Tongue (tissue), 2 donors: ENCODE data around the gene SUSD2. TPM values are rescaled to one million over a fixed set of nuclear protein-coding genes. Genes with fewer than 3 reads are reported as not detected.
"Not testable (repeated sequence)": the region's sequence is repeated elsewhere in the genome, so short reads cannot be mapped to it uniquely, and the experiment has no call there.

Source experiments
- DNase-seq: peaks from one replicate; pipeline ENCODE4 v3.0.0-alpha.2; 2015
- total RNA-seq: library from RNA; depleted of rRNA; stranded (reverse); fragments of >200 nt; gene quantifications from one replicate; pipeline ENCODE4 v1.2.3, GENCODE V29; 2014

The SUSD2 gene, protein sequence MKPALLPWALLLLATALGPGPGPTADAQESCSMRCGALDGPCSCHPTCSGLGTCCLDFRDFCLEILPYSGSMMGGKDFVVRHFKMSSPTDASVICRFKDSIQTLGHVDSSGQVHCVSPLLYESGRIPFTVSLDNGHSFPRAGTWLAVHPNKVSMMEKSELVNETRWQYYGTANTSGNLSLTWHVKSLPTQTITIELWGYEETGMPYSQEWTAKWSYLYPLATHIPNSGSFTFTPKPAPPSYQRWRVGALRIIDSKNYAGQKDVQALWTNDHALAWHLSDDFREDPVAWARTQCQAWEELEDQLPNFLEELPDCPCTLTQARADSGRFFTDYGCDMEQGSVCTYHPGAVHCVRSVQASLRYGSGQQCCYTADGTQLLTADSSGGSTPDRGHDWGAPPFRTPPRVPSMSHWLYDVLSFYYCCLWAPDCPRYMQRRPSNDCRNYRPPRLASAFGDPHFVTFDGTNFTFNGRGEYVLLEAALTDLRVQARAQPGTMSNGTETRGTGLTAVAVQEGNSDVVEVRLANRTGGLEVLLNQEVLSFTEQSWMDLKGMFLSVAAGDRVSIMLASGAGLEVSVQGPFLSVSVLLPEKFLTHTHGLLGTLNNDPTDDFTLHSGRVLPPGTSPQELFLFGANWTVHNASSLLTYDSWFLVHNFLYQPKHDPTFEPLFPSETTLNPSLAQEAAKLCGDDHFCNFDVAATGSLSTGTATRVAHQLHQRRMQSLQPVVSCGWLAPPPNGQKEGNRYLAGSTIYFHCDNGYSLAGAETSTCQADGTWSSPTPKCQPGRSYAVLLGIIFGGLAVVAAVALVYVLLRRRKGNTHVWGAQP
- 0.82 TPM for total RNA-seq

DNA sequence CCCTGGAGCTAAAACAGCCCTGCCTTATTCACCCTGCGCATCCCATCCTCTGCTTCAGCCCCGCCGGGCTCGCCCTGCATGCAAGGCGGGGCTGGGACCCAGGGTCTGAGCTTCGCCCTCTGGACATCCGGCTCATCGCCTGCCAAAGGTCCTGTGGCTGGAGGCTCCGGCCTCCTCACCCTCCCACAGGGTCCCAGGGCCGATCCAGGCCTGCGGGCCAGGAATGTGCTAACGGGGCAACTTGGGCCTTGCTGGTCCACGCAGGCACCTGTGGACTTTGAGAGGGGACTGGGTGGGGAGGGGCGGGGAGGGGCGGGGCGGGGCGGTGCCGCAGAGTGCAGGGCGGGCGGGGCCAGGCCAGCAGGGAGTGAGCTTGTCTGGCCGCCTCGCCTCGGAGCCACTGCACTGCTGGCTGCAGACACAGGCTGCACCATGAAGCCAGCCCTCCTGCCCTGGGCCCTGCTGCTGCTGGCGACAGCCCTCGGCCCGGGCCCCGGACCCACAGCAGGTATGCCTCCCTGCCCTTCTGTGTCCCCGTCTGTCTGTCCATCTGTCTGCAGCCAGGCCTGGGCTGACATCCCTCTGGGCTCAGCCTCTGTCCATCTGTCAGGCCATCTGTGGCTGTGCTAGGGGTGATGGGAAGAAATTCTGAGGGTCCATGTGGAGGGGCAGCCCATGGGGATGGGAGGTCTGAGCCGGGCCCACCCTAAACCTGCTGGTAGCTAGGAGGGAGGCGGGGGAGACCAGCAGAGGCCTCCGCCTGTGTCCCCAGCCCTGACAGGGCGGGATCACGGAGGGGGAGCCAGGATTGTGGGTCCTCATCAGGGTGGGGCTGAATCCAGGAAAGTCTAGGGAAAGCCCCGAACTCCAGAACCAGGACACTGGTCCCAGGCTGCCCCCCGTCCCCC lies at the start of gene SUSD2:
Gene SUSD2 (plus strand): TSS at position 400 of the 908 bp plus-strand sequence. CDS start 33 bp downstream, at position 433.
- DNase-seq: no peak

DNA sequence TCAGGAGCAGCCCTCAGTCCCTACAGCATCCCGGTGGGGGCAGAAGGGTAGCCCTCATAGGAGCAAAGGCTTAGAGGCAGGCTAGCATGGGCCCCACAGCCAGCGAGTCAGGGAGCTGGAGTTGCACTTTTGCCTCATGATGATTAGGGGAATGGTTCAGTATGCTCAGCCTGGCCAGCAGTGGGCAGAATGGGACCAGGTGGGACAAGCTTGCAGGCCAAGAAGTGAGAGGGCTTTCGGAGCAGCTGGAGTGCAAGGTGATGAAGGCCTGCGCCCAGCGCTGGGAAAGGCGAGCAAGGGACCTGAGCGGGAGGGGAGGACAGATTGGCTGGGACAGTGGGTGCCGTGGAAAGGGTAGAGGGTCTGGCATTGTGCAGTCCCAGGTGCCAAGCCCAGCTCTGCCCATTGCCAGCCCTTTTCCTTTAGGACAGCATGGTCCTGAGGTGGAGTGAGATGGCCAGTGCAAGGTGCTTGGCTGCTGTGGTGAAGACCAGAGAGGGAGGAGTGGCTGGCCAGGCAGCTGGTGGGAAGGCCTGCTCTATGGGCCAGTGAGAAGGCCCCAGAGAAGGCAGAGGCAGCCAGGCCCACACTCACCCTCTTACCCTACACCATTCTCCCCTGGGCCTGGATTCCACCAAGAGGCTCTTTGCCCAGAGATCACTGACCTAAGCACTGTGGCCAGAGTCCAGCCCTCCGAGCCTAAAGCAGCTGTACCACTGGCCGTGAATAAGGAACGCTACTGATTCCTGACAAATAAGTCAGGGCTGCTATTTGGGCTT lies 47.9 kb upstream of the SUSD2 start:
- no peak for DNase-seq

DNA sequence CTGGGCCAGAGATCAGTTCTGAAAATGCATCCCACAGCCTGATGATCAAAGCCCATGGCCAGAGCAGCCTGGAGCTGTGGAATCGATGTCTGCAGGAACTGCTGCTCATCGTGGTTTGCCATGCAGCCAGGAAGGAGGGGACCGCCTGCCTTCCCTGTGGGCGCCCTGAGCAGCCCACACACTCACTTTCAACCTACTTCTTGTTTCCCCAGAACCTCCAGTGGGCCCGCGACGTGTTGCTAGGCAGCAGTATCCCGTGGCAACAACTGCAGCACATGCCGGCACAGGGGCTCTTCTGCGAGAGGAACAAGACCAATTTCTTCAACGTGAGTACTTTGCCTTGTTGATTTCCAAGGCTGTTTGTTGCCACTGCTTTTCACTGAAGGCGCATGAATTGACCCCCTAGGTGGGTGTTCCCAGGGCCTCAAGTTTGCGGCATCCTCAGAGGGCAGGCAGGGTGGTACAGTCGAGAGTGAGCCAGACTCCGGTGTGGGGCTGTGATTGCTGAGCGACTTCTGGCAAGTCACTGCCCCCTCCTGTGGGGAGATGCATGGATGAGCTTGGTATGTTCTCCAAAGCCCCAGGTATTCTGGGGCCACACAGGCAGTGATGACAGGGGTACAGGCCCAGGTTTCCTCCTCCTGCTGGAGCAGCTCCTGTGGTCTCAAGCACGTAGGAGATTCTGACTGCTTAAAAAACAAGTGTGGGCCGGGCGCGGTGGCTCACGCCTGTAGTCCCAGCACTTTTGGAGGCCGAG lies 47.0 kb upstream of the SUSD2 start:
- DNase-seq: peak; percentile 59

DNA sequence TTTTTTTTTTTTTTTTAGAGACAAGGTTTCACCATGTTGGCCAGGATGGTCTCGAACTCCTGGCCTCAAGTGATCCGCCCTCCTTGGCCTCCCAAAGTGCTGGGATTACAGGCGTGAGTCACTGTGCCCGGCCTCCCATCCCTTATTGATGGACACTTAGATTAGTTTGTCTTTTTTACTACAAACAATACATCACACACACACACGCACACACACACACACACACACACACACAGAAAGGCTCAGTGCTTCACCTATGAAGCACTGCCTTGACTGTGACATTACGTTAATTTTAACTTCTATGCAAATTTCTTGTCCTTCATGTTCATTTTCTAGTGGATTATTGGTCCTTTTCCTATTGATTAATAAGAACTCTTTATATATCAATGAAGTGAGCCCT lies 44.8 kb upstream of the SUSD2 start:
- DNase-seq: not testable (repeated sequence)

DNA sequence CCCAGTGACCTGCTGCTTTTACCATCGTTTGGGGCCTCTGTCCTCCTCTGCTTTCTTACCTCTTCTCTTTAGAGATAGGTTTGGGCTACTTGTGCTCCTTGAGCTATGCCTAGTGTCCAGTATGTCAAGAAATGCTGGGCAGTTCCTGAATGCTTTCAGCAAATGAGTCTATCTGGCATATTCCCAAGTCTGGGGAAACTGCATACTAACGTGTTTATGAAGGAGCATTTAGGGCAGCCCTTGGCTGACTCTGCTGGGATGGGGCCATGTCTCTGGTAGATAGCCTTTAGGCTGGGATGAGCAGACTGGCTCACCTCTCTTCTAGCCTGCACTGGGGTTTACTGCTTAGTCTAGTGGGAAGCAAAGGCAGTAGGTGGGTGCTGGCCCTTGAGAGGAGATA lies 43.7 kb upstream of the SUSD2 start:
- DNase-seq: no peak

DNA sequence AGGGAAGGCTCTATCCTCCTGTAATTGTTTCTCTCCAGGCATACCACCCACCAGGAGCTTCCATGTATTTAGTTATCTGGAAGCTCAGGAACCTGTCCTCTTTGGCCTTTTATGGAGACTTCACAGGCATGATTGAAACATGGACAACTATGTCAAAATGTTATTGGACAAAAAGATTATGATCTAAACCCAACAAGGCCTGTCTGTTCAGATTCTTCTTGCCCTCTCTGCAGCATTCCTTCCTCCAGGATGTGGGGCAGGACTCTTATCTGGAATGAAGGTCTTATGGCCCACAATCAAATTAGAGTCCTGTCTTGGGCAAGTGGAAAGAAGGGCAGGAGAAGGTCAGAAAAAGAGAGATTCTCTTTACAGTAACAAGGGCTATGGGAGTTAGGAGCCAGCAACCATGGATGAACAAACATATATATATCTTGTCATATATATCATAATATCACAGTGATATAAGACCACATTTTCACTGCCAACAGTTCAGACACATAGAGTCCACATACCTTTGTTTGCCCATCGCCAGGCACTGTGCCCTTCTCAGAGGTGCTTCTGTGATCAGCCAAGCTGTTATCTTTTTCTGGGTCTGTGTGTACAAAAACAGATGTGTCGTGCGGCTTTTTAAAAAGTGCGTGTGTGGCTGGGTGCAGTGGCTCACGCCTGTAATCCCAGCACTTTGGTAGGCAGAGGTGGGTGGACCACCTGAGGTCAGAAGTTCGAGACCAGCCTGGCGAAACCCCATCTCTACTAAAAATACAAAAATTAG lies 42.5 kb upstream of the SUSD2 start:
- DNase-seq: no peak

DNA sequence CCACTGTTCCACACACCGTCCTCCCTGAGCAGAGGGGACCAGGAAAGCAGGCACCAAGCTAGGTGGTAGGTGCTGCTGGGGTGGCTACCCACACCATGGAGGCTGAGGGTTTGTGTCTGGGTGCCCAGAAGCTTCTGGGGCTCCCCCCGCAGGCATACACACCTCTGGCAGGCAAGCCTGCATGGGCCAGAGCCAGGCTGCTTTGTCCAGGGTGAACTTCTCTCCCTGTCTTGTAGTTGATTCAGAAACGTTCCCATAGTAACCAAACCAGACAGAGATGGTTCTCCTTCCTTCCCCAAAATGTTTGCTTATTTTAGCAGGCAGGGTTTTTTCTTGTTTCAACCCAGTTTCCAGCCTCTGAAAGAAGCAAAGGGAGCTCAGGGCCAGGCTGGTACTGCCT lies 40.9 kb upstream of the SUSD2 start:
- peak; percentile 33 for DNase-seq

DNA sequence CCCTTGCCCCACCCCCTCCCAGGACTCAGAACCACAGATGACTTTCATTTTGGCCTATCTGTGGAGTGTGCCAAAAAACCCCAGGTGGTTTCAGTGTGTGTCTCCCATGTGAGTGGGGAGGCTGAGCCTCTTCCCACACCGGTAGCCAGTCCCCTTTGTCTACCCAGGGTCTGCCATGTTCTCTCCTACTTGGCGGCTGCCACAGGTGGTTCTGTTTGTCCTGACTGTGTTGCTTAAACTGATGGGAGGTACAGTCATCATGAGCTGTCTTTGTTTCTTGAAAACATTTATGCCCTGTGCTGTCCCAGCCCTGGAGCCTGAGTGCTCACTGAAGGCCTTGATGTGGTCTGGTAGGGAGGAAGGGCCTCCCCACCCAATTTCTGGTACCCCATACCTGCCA lies 39.7 kb upstream of the SUSD2 start:
- DNase-seq: no peak

DNA sequence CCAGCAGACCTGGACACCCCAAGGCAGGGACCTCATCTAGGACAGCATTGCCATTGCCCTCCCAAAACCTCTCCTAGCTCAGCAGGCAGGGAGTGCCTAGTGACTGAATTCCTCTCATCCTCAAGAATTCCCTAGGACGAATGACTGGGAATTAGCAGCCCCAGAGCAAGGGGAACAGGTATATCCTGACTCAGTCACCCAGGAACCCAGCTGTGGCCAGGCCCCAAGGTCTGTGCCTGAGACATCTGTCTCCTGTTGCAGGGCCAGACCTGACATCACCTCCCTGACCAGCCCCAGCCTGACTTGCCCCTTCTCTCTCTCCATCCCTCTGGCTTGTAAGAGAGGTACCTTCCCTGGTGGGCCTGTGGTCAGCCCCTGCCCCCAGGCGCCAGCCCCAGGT lies 39.0 kb upstream of the SUSD2 start:
- DNase-seq: no peak

DNA sequence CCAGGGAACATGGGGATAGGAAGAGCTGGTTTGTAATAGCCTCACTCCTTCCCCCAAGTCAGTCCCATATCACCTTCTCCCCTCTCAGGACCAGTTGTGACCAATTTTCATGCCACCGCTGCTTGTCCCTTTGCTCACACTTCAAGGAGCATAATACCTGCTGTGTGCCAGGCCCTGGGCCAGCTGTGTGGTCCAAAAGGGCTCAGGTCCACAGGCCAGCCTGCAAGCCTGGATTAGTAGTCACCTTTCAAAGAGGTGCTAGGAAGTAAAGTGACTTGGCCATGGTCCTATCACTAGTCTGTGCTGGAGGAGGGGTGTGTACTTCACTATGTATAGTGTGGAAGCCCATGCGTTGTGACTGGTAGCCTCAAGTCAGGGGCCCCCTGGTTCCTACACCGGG lies 38.5 kb upstream of the SUSD2 start:
- no peak for DNase-seq

DNA sequence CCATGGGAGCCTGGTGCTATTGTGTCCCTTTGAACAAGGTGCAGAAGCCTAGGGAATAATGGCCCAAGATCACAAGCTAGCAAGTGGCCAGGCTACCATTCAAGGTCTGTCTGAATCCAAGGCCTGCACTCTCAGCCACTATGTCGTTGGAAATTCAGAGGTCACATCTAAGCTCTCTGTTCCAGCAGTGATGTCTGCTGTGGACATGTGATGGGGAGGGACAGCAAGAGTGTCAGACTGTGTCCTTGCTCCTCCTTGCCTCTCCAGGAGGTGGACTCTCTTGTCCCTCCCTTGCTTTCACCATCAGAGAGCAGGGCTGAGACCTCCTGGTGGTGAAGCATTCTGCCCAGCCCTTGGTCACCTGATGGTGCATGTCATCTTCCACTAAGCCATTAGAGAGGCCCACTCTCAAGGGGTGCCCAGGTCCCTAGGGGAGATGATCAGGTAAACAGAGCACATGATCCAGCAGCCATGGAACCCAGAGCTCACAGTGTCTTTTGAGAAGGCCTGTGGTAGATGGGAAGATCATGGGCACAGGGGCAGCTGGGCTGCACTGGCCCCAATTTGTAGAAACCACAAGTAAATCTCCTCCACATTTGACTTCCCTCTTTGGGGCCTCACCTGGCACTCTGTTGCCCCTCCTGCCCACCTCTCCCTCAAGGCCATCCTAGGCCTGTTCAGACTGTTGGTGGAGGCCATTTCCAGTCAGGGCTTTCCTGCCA lies 37.1 kb upstream of the SUSD2 start:
- DNase-seq: no peak

DNA sequence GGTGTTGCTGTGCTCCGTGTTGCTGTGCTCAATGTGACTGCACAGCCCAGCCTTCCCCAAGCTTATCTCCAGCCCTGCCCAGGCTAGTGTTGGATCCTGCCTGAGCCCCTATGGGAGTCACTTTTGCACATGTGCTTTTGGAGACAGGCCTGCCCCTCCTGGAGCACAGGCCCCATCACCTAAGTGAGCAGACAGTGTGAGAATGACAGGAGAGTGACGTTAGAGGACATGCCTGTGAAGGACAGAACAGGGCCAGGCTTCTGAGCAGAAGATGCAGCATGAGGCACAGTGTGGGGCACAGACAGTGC lies 36.6 kb upstream of the SUSD2 start:
- no peak for DNase-seq

DNA sequence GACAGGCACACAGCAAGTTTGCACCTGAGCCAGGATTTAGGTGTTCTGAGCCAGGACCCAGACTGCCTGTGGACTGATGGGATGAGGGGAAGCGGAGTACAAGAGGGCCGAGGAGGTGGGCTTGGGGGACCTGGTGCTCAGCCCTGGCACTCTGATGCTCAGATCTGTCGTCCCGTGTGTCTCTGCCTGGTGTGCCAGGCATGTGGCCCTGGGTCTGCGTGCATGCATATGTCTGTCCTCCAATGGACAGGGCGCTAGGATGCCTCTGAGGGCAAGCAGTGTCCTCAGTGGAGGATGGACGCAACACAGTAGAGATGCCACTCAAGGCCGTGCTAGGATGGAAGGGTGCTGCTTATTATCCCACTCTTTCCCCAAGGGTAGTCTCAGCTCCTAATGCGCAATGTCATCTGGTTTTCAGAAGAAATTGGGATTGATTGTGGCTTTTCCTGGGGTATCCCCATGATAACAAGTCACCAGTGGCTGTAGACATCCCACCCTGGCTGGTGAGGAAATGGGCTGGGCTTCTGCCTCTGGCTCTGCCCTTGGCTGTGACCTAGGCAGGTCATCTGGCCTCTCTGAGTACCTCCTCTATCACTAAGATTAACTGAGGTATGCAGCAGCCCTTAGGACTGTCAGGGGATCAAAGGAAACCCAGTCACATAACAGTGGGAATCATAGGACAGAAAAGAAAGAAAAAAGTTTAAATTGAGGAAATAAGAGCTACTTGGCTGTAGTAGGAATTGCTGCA lies 35.7 kb upstream of the SUSD2 start:
- DNase-seq: no peak

DNA sequence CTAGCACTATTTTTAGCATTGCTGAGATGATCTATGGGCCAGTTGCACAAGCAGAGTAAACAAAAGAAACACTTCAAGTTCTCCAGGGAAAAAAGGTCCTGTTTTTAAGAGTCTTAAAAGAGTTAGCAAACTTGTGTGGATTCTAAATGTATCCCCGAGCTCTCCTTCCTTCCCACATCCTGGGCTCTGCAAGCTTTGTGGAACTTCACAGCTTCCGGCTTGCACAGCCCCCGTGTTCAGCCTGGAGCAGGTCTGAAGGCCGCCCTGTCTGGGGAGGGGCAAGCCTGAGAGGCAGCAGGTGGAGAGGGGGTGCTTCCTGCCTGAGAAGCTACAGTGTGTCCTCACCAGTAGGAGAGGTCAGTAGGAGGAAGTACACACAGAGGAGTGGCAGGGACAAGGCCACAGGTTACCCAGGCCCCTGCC lies 35.1 kb upstream of the SUSD2 start:
- peak; percentile 73 for DNase-seq

DNA sequence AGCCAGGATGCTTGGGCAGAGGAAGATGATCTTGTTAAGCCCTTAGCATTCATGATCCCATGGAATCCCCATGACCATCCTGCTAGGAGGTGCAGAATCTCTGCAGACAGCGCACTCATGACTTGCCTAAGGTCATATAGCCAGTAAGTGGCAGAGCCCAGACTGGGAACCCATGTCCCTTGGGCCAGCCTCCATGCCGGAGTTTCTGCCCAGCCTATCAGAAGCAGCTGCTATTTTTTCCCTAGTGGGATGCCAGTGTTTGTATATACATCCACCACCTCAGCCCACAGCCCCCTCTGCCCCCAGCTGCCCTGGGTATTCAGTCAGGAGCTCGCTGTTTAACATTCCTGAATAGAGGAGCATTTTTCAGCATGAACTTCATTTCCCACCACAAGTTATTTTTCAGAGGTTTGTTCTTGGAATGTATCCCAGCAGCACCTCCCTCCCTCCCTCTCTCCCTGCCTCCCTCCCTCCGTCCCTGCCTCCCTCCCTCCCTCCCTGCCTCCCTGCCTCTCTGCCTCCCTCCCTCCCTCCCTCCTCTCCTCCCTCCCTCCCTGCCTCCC lies 34.4 kb upstream of the SUSD2 start:
- DNase-seq: peak; percentile 84

DNA sequence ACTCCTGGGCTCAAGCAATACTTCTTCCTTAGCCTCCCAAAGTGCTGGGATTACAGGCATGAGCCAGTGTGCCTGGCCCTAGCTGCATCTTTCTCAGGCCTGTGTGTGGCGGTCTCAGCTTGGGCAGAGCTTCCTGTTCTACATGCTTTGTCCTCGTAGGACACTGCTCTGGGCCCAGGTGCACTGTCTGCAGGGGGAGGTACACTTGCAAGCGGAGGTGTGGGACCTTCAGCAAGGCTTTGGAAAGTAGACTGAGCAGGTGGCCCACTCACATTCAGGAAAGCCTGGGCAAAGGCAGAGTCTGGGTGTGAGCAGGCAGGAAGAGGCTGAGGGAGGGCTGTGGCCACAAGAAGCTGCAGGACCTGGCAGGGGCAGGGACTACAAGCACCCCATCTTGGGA lies 33.6 kb upstream of the SUSD2 start:
- no peak for DNase-seq

DNA sequence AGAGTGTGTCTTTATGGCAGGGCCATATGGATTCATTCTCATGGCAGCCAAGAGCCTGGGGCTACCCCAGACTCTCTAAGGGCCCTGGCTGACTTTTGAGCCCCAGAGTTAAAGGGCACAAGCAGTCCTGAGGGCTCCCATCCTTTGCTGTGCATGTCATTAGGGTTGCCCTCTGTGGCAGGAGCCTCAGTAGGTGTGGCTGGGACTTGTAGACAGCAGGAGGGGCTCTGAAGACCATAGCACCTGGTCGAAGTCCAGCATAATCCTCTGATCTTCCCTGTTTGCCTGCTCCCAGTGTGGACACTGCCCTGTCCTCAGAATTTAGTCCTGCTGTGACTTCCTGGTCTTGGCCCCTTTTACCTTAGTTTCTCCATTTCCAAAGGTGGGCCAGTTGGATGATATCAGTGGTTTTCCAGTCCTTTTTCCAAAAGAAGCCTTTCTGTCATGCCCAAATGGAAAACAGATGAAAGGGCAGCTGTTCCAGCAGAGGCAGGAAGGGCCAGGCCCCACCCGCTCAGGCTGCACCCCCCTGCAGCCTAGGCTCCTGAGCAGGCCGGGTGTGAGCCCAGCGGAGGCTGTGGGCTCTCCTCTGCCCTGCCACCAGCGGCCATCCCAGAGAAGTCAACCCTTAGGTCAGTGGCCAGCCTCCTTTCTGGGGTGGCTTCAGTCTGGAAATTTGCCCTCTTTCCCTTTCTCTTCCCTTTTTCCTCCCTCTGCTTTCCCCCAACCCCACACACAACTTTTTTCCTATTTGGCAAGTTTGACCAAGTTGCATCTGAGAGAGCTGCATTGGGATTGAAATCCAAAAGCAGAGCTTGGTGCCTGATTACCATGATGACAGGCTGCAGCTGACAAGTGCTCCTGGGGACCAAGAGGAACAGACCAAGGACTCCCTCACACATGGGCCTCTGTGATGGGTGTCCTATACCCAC lies 32.8 kb upstream of the SUSD2 start:
- peak; percentile 52 for DNase-seq
